ENCODE measurements around the gene RBL2. TPM values are rescaled to one million over a fixed set of nuclear protein-coding genes. Genes with fewer than 3 reads are reported as not detected.
A peak's percentile ranks its signal among the peaks of the same experiment; 100 is the strongest.

RBL2 gene
- total and polyA plus RNA-seq, 9 of the 15 experiments (the other 6 are each of a cell fraction or from before 2014, with no cell fraction given) = 7.8 to 76.3 (median 28.5) TPM

- TF ChIP-seq ZNF124 (CRISPR knock-in tag; IDR thresholded peaks at IDR 0.05) (no peak), MCM5 (IDR thresholded peaks at IDR 0.05; ENCODE audit: low read depth) (no peak), TSC22D4 (tag; IDR thresholded peaks at IDR 0.05) (no peak), KLF1 (tag; IDR thresholded peaks at IDR 0.05) (no peak), NFYB (IDR thresholded peaks at IDR 0.05; ENCODE audit: extremely low read depth, insufficient read length) (no peak), HNRNPK (IDR thresholded peaks at IDR 0.05; ENCODE audit: low read depth, low read length, poor library complexity, severe bottlenecking) (no peak), ZC3H8 (IDR thresholded peaks at IDR 0.05) (no peak), ZNF3 (CRISPR knock-in tag; IDR thresholded peaks at IDR 0.05) (no peak), ATF6 (CRISPR knock-in tag; IDR thresholded peaks at IDR 0.05) (no peak), TEAD4 (IDR thresholded peaks at IDR 0.05; ENCODE audit: low read length) (no peak; the same call in 1 of the 2 replicates), TEAD4 (CRISPR knock-in tag; IDR thresholded peaks at IDR 0.05; ENCODE audit: borderline replicate concordance) (no peak)
- TF ChIP-seq, protein P1, sequence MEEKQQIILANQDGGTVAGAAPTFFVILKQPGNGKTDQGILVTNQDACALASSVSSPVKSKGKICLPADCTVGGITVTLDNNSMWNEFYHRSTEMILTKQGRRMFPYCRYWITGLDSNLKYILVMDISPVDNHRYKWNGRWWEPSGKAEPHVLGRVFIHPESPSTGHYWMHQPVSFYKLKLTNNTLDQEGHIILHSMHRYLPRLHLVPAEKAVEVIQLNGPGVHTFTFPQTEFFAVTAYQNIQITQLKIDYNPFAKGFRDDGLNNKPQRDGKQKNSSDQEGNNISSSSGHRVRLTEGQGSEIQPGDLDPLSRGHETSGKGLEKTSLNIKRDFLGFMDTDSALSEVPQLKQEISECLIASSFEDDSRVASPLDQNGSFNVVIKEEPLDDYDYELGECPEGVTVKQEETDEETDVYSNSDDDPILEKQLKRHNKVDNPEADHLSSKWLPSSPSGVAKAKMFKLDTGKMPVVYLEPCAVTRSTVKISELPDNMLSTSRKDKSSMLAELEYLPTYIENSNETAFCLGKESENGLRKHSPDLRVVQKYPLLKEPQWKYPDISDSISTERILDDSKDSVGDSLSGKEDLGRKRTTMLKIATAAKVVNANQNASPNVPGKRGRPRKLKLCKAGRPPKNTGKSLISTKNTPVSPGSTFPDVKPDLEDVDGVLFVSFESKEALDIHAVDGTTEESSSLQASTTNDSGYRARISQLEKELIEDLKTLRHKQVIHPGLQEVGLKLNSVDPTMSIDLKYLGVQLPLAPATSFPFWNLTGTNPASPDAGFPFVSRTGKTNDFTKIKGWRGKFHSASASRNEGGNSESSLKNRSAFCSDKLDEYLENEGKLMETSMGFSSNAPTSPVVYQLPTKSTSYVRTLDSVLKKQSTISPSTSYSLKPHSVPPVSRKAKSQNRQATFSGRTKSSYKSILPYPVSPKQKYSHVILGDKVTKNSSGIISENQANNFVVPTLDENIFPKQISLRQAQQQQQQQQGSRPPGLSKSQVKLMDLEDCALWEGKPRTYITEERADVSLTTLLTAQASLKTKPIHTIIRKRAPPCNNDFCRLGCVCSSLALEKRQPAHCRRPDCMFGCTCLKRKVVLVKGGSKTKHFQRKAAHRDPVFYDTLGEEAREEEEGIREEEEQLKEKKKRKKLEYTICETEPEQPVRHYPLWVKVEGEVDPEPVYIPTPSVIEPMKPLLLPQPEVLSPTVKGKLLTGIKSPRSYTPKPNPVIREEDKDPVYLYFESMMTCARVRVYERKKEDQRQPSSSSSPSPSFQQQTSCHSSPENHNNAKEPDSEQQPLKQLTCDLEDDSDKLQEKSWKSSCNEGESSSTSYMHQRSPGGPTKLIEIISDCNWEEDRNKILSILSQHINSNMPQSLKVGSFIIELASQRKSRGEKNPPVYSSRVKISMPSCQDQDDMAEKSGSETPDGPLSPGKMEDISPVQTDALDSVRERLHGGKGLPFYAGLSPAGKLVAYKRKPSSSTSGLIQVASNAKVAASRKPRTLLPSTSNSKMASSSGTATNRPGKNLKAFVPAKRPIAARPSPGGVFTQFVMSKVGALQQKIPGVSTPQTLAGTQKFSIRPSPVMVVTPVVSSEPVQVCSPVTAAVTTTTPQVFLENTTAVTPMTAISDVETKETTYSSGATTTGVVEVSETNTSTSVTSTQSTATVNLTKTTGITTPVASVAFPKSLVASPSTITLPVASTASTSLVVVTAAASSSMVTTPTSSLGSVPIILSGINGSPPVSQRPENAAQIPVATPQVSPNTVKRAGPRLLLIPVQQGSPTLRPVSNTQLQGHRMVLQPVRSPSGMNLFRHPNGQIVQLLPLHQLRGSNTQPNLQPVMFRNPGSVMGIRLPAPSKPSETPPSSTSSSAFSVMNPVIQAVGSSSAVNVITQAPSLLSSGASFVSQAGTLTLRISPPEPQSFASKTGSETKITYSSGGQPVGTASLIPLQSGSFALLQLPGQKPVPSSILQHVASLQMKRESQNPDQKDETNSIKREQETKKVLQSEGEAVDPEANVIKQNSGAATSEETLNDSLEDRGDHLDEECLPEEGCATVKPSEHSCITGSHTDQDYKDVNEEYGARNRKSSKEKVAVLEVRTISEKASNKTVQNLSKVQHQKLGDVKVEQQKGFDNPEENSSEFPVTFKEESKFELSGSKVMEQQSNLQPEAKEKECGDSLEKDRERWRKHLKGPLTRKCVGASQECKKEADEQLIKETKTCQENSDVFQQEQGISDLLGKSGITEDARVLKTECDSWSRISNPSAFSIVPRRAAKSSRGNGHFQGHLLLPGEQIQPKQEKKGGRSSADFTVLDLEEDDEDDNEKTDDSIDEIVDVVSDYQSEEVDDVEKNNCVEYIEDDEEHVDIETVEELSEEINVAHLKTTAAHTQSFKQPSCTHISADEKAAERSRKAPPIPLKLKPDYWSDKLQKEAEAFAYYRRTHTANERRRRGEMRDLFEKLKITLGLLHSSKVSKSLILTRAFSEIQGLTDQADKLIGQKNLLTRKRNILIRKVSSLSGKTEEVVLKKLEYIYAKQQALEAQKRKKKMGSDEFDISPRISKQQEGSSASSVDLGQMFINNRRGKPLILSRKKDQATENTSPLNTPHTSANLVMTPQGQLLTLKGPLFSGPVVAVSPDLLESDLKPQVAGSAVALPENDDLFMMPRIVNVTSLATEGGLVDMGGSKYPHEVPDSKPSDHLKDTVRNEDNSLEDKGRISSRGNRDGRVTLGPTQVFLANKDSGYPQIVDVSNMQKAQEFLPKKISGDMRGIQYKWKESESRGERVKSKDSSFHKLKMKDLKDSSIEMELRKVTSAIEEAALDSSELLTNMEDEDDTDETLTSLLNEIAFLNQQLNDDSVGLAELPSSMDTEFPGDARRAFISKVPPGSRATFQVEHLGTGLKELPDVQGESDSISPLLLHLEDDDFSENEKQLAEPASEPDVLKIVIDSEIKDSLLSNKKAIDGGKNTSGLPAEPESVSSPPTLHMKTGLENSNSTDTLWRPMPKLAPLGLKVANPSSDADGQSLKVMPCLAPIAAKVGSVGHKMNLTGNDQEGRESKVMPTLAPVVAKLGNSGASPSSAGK (IDR thresholded peaks at IDR 0.05) = peak; percentile 36; the same call in 1 of the 2 replicates
- TF ChIP-seq, protein P2, sequence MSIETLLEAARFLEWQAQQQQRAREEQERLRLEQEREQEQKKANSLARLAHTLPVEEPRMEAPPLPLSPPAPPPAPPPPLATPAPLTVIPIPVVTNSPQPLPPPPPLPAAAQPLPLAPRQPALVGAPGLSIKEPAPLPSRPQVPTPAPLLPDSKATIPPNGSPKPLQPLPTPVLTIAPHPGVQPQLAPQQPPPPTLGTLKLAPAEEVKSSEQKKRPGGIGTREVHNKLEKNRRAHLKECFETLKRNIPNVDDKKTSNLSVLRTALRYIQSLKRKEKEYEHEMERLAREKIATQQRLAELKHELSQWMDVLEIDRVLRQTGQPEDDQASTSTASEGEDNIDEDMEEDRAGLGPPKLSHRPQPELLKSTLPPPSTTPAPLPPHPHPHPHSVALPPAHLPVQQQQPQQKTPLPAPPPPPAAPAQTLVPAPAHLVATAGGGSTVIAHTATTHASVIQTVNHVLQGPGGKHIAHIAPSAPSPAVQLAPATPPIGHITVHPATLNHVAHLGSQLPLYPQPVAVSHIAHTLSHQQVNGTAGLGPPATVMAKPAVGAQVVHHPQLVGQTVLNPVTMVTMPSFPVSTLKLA (conservative IDR thresholded peaks at IDR 0.05) = no peak
Observed at GRCh38 chr16:53429221-53429943, 4.9 kb upstream of the RBL2 start (continued).
